Right hindlimb (tissue), 1 donor: Measurements from ENCODE around the gene TOP3B.

Source experiments
- DNase-seq: peaks from one replicate; pipeline ENCODE4 v3.0.0-alpha.2; 2018

The TOP3B gene, protein sequence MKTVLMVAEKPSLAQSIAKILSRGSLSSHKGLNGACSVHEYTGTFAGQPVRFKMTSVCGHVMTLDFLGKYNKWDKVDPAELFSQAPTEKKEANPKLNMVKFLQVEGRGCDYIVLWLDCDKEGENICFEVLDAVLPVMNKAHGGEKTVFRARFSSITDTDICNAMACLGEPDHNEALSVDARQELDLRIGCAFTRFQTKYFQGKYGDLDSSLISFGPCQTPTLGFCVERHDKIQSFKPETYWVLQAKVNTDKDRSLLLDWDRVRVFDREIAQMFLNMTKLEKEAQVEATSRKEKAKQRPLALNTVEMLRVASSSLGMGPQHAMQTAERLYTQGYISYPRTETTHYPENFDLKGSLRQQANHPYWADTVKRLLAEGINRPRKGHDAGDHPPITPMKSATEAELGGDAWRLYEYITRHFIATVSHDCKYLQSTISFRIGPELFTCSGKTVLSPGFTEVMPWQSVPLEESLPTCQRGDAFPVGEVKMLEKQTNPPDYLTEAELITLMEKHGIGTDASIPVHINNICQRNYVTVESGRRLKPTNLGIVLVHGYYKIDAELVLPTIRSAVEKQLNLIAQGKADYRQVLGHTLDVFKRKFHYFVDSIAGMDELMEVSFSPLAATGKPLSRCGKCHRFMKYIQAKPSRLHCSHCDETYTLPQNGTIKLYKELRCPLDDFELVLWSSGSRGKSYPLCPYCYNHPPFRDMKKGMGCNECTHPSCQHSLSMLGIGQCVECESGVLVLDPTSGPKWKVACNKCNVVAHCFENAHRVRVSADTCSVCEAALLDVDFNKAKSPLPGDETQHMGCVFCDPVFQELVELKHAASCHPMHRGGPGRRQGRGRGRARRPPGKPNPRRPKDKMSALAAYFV

DNA sequence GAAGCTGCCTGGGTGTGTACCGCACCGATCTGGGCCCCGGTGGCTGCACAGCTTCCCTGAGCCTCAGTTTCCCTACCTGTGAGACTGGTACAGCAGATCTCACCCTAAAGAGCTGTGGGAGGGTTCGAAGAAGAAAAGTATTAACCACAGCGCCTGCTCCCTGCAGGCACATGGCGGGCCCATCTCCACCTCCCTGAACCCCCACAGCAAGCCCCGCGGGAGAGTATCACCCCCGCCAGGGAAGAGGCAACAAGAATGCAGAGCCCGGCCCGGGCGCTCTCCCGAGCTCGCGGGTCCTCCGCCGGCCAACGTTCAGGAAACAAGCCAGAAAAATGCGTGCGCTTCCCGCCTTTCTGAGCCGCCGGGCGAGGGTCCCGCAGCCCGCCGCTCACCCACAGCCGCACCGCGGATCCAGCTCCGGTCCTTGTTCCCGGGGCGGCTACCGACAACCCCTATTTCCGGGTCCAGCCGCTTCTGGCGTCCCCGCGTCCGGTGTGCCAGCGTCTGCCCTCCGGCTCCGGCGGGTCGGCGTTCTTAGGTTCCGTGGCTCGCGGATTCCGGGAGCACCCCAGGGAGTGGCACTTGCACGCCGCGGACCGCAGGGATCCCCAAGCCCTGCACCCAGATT is at the start of gene TOP3B:
TSS of gene TOP3B (minus strand) at position 450 of the 628 bp plus-strand sequence. CDS start 7,078 bp downstream, outside the sequence.
- DNase-seq, result peak; percentile 86

DNA sequence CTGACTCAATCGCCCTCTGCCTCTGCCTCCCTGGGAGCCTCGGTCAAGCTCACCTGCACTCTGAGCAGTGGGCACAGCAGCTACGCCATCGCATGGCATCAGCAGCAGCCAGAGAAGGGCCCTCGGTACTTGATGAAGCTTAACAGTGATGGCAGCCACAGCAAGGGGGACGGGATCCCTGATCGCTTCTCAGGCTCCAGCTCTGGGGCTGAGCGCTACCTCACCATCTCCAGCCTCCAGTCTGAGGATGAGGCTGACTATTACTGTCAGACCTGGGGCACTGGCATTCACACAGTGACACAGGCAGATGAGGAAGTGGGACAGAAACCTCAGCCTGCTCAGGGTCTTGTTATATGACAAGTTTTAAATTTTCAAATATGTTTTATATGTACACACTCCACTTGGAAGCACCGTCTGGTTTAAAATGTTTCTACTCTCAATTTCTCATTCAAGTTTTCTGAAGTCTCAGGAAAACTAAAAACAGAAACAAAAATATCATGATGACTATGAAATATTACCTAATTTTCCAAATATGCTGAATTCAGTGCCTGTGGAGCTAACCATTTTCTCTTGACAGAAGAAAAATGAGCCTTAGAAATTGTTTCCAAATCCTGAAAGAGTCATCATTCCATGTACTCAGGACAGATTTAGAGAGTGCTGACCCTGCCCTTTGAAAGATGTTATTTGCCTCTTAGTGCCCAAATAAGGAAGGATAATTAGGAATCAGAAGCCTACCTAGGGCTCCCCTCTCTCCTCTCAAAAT is 48.8 kb upstream of the TOP3B start:
- no peak for DNase-seq

DNA sequence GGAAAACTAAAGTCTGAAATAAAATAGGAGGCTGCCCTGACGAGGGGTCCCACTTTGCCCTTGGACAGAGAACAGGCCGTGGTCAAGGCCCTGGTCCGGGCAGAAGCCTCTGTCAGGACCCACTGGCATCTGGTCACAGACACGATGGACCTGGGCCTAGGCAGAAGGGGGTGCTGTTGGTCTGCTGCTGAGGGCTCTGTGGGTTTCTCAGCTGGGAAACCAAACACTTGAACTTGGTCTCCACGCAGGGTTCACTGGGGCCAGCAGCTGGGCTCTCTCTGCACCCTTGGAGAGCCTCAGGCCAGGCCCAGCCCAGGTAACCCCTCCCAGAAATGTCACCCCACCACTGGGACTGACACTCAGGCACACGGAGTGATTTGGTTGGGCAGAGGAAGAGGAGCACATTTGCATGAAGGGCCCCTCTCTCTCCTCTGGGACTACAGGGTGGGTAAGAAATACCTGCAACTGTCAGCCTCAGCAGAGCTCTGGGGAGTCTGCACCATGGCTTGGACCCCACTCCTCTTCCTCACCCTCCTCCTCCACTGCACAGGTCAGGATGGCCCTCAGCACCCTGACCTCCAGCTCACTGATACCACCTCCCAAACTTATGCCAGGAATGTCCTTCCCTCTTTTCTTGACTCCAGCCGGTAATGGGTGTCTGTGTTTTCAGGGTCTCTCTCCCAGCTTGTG is 48.1 kb upstream of the TOP3B start:
- no peak for DNase-seq

DNA sequence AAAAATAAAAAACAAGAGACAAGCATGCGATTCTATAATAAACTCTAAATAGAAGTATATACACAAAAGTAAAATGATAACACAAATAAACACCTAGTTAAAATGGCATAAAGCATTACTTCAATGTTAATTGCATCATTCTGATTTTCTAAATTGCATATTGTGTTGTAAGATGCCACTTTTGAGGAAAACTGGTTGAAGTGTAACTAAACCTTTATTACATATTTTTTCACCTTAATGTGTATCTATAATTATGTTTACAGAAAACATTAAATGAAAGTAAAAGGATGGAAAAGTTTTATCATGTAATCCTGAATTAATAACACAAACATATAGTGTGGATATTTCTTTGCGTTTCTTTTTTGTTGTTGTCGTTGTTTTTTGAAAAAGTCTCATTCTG is 45.4 kb upstream of the TOP3B start:
- no peak for DNase-seq

DNA sequence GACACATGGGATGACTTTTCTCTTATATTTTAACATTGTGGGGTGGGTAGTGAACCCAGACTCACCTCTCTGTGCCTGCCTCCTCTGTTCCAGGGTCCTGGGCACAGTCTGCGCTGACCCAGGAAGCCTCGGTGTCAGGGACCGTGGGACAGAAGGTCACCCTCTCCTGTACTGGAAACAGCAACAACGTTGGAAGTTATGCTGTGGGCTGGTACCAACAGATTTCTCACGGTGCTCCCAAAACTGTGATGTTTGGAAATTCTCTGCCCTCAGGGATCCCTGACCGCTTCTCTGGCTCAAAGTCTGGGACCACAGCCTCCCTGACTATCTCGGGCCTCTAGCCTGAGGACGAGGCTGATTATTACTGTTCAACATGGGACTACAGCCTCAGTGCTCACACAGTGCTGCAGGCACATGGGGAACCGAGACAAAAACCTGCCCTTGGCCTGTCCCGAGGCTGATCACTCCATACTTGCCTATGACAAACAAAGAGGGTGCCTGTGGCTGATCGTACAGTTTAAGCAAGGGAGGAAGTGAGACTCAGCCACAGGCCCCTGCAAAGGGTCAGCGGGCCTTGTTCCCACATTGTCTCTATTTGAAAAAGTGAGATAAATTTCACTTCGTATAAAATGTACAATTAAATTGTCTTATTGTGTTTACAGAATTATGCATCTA is 43.7 kb upstream of the TOP3B start:
- no peak for DNase-seq

DNA sequence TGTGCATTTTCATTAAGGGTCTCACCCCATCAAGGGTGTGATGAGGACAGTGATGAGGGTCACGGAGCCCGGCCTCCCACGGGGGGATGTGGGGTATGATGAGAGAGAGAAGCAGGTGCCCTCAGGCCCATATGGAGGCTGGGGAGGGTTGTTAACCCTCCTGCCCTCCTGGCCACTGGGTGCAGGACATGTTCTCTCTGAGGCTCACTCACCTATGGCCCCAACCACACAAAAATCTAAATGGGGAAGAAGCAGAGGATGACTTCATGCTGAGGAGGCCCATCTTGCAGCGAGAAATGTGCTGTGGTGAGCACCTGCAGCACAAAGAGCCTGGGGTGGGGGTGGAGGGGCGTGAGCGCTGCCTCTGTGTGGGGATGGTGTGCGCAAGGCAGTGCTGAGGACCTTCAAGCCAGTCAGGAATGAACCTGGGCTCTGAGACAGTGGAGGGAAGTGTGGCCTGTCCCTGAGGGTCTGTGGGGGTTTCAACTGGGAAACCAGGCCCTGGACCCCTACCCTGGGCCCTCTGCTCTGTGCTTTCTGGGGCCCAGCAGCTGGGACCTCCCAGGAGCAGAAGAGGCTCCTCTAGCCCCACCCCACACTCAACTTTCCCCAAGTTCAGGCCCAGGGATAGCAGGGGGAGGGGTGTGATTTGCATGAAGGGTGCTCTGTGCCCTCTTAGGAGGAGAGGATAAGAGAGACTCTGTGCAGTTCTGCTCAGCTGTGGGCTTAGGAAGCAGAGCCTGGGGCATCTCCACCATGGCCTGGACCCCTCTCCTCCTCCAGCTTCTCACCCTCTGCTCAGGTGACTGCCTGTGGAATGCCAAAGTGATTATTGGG is 43.0 kb upstream of the TOP3B start:
- no peak for DNase-seq

DNA sequence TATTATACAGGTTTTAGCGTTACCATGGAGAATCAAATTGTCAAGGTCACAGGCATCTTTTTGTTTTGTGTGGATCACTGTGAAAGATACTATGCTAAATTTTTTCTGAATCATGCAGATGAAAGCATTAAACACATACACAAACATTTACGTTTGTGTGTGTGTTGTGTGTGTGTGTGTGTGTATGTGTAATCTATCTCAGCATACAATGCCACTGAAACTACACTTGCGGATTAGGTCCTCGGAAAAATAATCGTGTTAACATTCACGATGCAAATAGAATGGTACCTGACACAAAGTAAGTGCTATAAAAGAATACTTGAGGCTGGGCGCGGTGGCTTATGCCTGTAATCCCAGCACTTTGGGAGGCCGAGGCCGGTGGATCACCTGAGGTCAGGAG is 41.9 kb upstream of the TOP3B start:
- no peak for DNase-seq

DNA sequence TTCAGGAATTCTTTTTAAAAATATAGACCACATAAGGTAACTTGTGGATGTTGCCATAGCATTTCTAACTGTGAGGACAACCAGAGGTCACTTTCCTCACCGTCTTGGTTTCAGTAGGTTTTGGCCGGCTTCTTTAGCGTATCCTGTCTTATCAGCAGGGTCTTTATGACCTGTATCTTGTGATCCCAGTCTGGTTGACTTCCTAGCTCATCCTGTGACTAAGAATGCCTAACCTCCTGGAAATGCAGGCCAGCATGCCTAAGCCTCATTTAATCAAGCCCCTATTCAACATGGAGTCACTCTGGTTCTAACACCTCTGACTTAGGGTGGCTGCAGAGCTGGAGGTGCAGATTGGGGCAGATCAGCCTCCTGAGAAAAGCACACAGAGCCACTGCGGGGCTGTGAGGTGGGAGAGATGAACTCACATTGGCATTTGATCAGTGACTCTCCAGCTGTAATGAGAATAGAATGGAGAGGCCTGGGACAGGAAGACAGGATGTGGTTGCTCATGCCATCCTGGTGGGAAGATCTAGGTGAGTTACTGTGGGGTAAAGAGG is 41.1 kb upstream of the TOP3B start:
- DNase-seq, result no peak

DNA sequence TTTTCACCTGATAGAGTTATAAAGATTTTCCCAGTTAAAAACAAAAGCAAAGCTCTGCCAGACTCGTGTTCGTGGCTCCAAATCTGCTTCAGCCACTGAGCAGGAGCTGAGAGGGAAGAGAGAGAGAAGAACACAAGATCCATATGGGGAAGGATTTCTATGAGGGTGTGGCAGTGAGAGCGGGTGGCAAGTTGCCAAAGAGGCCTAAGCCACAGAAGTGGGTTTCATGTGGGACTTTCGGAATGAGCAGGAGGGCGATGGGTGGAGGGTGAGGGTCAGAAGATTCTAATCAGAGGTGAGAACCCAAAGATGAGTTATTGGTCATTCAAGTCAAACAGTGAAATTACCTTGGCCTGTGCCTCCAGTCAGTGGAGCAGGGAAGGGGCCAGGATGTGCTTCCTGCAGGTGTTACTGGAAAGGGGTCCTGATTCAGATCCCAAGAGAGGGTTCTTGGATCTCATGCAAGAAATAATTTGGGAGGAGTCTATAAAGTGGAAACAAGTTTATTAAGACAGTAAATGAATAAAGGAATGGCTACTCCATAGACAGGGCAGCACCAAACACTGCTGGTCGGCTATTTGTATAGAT is 40.5 kb upstream of the TOP3B start:
- DNase-seq, result no peak

DNA sequence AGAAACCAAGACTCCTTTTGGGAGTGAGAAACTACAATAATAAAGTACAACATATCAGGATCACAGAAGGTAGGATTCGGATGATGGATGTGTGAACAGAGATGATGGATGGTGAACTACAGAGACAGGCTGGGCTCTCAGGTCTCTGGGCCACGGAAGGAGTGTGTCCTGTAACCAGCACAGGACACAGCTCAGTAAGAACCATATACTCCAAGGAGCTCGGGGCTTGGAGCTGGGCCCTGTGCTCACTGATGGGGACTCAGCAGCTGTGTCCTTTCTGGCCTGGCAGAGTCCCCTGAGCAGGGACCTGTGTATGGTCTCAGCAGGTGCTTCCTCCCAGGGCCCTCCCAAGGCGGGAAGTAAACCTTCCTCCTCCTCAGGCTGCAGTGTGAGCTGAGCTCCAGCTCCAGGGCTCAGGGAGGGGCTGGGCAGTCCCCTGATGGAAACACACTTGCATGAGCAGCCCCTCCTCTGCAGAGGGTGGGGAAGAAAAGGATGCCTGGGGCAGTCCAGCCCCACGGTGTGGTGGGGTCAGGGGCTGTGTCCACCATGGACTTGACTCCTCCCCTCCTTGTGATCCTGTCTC is 39.8 kb upstream of the TOP3B start:
- DNase-seq, result peak; percentile 51

DNA sequence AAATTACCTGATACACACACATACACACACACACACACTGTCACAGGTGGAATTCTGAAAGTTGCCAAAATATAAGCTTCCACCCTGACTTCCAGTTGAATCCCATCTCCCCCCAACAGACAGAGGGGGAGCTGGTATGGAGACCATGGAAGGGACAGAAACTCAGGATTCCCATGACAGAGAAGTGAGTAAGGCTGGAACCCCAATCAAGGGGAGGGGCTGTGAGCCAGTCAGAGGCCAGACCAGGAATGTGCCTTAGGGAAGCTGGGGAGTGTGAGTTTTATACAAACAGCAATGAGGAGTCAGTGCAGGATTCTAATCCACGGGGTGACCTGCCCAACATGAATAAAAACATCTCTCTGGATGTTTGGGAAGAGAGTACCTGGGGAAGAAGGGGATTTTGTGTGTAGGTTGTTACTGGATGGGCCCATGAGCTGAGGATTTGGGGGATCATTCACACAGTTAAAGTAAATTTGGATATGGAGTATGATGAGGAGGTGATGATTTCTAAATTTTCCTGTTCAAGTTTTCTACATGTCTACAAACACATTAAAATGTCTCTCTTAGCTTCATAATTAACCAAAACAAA is 38.7 kb upstream of the TOP3B start:
- no peak for DNase-seq

DNA sequence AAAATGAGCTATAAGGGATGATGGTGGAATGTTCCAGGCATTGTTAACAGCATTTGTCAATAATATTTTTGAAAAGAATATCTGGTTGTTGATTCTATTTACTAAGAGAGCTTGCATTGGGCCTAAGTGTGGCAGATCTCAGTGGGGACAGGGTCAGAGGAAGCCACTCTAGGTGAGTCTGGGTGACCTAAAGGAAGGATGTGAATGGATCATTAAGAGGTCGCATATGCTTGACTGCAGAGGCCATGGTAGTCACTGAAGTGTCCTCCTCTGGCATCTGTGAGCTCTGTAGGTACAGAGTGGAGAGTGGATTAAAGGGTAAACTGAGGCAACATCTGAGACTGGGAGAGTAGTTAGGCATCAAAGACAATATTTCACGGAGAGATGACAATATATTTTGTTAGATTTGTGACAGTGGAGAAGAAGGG is 37.9 kb upstream of the TOP3B start:
- DNase-seq, result no peak

DNA sequence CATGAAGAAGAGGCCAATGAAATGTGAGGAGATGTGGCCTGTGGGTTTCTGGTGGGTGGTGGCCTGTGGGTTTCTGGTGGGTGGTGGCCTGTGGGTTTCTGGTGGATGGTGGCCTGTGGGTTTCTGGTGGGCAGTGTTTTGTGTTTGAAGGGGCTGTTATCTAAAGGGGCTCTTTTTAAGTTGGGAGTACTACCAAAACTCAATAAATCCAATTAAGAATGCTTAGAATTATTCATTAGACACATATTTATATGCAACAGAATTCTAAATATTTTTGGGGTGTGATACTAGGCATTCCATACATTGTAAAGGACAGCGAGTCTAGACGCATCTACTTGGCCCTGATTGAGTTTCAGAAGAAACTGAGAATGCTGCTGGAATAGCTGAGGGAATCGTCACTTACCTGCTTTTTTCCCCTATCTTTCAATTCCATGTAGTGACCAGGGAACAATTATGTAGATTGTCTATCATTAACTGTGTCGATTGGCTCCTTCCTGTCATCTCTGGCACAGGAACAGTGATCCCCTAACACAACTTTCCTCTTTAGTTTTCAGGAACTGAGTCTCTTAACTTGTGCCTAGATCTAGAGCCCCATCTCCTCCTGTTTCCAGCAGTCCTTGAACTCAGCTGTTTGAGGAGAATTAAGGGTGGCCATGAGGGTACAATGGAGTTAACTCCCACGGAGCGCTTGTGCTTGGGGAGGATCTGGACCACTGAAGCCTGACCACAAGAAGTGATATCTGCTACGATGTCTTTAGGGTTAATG is 37.3 kb upstream of the TOP3B start:
- no peak for DNase-seq

DNA sequence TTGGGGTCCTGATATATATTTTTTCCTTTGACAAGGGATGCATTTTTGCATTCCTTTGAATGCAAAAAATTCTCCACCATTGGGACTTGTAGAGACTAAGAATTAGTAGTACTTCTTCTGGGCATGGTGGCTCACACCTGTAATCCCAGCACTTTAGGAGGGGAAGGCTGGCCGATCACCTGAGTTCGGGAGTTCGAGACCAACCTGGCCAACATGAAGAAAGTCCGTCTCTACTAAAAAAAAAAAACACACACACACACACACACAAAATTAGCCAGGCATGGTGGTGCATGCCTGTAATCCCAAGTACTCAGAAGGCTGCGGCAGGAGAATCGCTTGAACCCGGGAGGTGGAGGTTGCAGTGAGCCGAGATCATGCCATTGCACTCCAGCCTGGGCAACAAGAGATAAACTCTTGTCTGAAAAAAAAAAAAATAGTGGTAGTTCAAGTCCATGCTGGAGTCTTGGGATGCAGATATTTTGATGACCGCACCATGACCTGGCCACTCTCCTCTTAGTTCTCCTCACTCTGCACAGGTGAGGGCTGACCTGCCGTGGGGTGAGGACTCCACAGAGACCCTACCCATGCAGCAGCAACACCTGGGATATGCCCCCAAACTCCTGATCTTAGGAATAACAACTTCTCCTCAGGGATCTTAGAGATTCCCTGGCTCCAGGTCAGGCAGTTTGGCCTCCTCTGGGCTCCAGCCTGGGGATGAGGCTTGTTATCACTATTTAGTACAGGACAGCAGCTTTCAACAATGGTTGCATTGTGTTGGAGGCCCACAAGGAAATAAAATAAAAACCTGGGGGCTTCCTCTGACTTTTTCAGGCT is 36.5 kb upstream of the TOP3B start:
- DNase-seq, result no peak

DNA sequence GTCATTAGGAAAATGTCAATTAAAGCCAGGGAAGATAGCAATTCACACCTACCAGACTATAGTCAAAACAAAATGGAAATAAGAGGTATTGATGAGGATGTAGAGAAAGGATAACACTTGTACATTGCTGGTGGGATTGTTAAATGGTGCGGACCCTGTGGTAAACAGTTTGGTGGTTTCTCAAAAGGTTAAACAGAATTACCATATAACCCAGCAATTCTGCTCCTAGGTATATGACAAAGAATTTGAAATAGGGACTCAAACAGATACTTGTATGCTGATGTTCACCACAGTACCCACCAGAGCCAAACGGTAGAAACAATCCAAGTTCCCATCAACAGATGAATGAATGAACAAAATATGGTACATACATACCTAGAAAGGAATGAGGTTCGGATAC is 33.0 kb upstream of the TOP3B start:
- no peak for DNase-seq

DNA sequence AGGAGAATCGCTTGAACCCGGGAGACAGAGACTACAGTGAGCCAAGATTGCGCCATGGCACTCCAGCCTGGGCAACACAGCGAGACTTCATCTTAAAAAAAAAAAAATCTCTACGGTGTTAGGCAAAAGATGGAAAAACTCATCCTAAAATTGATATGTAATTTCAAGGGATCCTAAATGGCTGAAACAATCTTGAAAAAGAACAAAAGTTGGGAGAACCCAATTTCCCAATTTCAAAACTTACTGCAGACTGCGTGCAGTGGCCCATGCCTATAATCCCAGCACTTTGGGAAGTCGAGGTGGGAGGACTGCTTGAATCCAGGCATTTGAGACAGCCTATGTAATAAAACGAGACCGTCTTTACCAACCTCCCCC is 31.7 kb upstream of the TOP3B start:
- no peak for DNase-seq

DNA sequence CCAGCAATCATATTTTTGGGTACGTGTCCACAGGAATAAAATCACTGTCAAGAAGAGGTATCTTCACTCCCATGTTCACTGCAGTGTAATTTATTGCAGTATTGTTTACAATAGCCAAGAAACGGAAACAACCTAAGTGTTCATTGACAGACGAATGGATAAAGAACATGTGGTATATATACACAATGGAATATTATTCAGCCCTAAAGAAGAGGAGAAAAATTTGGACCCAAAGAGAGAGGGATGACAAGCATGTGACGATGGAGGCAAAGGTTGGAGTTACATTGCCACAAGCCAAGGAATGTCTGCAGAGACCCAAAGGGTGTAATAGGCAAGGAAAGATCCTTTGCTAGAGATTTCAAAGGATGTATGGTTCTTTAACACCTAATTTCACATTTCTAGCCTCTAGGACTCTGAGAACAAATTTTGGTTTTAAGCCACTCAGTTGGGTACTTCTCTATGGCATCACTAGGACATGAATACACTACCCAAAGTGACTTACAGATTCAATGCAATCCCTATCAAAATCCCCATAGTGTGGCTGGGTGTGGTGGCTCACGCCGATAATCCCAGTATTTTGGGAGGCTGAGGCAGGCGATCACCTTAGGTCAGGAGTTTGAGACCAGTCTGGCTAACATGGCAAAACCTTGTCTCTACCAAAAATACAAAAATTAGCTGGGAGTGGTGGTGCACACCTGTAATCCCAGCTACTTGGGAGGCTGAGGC is 31.1 kb upstream of the TOP3B start:
- no peak for DNase-seq
